ENCODE results near the gene CYP27B1. TPM values are rescaled to one million over a fixed set of nuclear protein-coding genes. Genes with fewer than 3 reads are reported as not detected.
A peak's percentile ranks its signal among the peaks of the same experiment; 100 is the strongest.

Gene CYP27B1
- total and polyA plus RNA-seq, 9 of the 15 experiments (the other 6 are each of a cell fraction or from before 2014, with no cell fraction given) = 0.18 to 4.2 (median 1.8) TPM

GRCh38 chr12:57782608-57783465 lies 16.0 kb upstream of the CYP27B1 start, which contains the start of gene TSFM (continued):
- TF ChIP-seq RAD21 (CRISPR knock-in tag; conservative IDR thresholded peaks at IDR 0.05 in 1 of 2, IDR thresholded peaks at IDR 0.05 in 1 of 2) (peak; percentile 53 to 57), BACH1 (tag; IDR thresholded peaks at IDR 0.05) (no peak), NFRKB (IDR thresholded peaks at IDR 0.05; ENCODE audit: low read depth) (peak; percentile 66), ZNF354B (CRISPR knock-in tag; IDR thresholded peaks at IDR 0.05) (no peak), USF1 (CRISPR knock-in tag; IDR thresholded peaks at IDR 0.05) (0 out of 2 replicates have a peak, but pooled peaks have one; percentile 20), ZNF444 (CRISPR knock-in tag; IDR thresholded peaks at IDR 0.05) (no peak), ZBTB1 (CRISPR knock-in tag; IDR thresholded peaks at IDR 0.05; ENCODE audit: borderline replicate concordance, low read depth) (peak; percentile 83; the same call in 1 of the 2 replicates), LEF1 (IDR thresholded peaks at IDR 0.05) (no peak; the same call in 1 of the 2 replicates), SMAD4 (CRISPR knock-in tag; conservative IDR thresholded peaks at IDR 0.05) (peak; percentile 21; the same call in 1 of the 2 replicates), PRDM10 (IDR thresholded peaks at IDR 0.05; ENCODE audit: partially characterized antibody) (peak; percentile 54), MTA1 (IDR thresholded peaks at IDR 0.05; ENCODE audit: borderline replicate concordance) (peak; percentile 96), KLF10 (CRISPR knock-in tag; IDR thresholded peaks at IDR 0.05) (no peak), SIN3A (IDR thresholded peaks at IDR 0.05; ENCODE audit: borderline replicate concordance in 2 of 2, control insufficient read depth in 1 of 2, low read depth in 2 of 2, low read length in 2 of 2) (peak; percentile 94 to 97; a peak in 3 of 4 replicates), ZNF445 (CRISPR knock-in tag; IDR thresholded peaks at IDR 0.05; ENCODE audit: low read depth) (no peak), TEAD4 (IDR thresholded peaks at IDR 0.05; ENCODE audit: low read length) (peak; percentile 78), TEAD4 (CRISPR knock-in tag; IDR thresholded peaks at IDR 0.05; ENCODE audit: borderline replicate concordance) (no peak), ELF1 (tag; IDR thresholded peaks at IDR 0.05) (no peak), ZNF644 (tag; IDR thresholded peaks at IDR 0.05; ENCODE audit: low read depth) (no peak), RBBP5 (IDR thresholded peaks at IDR 0.05; ENCODE audit: borderline replicate concordance, insufficient read depth, low read length, poor library complexity, severe bottlenecking) (peak; percentile 97), PRMT5 (CRISPR knock-in tag; IDR thresholded peaks at IDR 0.05) (no peak), ARID3B (CRISPR knock-in tag; IDR thresholded peaks at IDR 0.05; ENCODE audit: borderline replicate concordance) (no peak), PTRF (tag; IDR thresholded peaks at IDR 0.05) (no peak)
